K562 (cell line): ENCODE data around the gene MYO15B. TPM values are rescaled to one million over a fixed set of nuclear protein-coding genes. Genes with fewer than 3 reads are reported as not detected.
A peak's percentile ranks its signal among the peaks of the same experiment; 100 is the strongest.

Source experiments
- CHD7 ChIP-seq: fragments of 200-600 bp; sonication (generic); IDR thresholded peaks from one replicate; pipeline ENCODE4 v1.6.1; 2012; ENCODE audit warnings: mild to moderate bottlenecking, low read depth, low read length, inconsistent platforms
- CTCF ChIP-seq, 3 experiments: IDR thresholded peaks in 2 of 3; conservative IDR thresholded peaks in 1 of 3; 2 replicates each; pipeline ENCODE4 v1.5.1; 2011 to 2012; ENCODE audit warnings: low read length in 3 of 3, mild to moderate bottlenecking in 3 of 3, control low read depth in 2 of 3, improper control_type of control experiment in 1 of 3, inconsistent platforms in 1 of 3, low read depth in 1 of 3, mixed read lengths in 1 of 3, moderate library complexity in 1 of 3; ENCODE audit not compliant: insufficient read depth in 2 of 3
- EHMT2 ChIP-seq: fragments of 450-650 bp; IDR thresholded peaks from 2 replicates; pipeline ENCODE4 v1.6.1; 2018; ENCODE audit warnings: antibody characterized with exemption
- NFIC ChIP-seq: fragments of 450-650 bp; IDR thresholded peaks from 2 replicates; pipeline ENCODE4 v1.6.1; 2017; ENCODE audit warnings: mild to moderate bottlenecking, inconsistent platforms
- RFX1 ChIP-seq: fragments of 450-650 bp; IDR thresholded peaks from 2 replicates; pipeline ENCODE4 v1.6.1; 2016; ENCODE audit warnings: mild to moderate bottlenecking, moderate library complexity
- polyA plus RNA-seq, 8 experiments: library from polyadenylated mRNA; depleted of rRNA in 4 of 8; stranded (reverse) in 5 of 8; unstranded in 3 of 8; fragments of >200 nt; fragmentation: Nextera tagmentation in 2 of 8; fragmentation: Illumina TruSeq in 1 of 8; extraction: Ambion mirVana in 2 of 8; extraction: Trizol in 1 of 8; gene quantifications; 2 replicates each; pipeline versions ENCODE4 v1.2.1 to v1.2.3, GENCODE V29; 2011 to 2014; ENCODE audit warnings: inconsistent platforms in 1 of 8, missing spikeins in 1 of 8
- total RNA-seq, 7 experiments: library from RNA; depleted of rRNA in 6 of 7; stranded (reverse); fragments of >200 nt in 6 of 7; fragmentation: Illumina TruSeq in 2 of 7; extraction: Trizol in 2 of 7; gene quantifications; 2 replicates each; pipeline versions ENCODE4 v1.2.1 to v1.2.3, GENCODE V29; 2011 to 2021; ENCODE audit warnings: low replicate concordance in 1 of 7

Gene MYO15B
- total and polyA plus RNA-seq, 9 of the 15 experiments (the other 6 are each of a cell fraction or from before 2014, with no cell fraction given): 0.05 to 3.1 (median 0.83) TPM; not detected in 2

GRCh38 chr17:75601057-75601987 lies 13.7 kb downstream of the MYO15B start (continued):
- TF ChIP-seq CHD7 (no peak), CTCF (IDR thresholded peaks at IDR 0.05 in 2 of 3, conservative IDR thresholded peaks at IDR 0.05 in 1 of 3; ENCODE audit: insufficient read depth in 2 of 3, low read depth in 1 of 3, low read length in 3 of 3) (peak; percentile 90 to 96 (median 92)), NFIC (peak; percentile 67), EHMT2 (peak; percentile 26; the same call in 1 of the 2 replicates), RFX1 (peak; percentile 85)
